Sigmoid colon (tissue), 4 donors: ENCODE measurements around the gene TVP23A.

Experiments
- CTCF ChIP-seq, 4 experiments: fragments of 450-650 bp in 3 of 4; fragments of 200-600 bp in 1 of 4; IDR thresholded peaks; one replicate each; pipeline ENCODE4 v1.5.1; 2016 to 2019; ENCODE audit warnings: antibody characterized with exemption in 4 of 4, mild to moderate bottlenecking in 3 of 4, moderate library complexity in 2 of 4
- EP300 ChIP-seq, 4 donors: sonication (generic); formaldehyde crosslinking; IDR thresholded peaks; one replicate each; pipeline ENCODE4 v1.6.1; 2017; ENCODE audit warnings: antibody characterized with exemption in 4 of 4
- POLR2A ChIP-seq, 2 donors: fragments of 450-650 bp; IDR thresholded peaks; one replicate each; pipeline ENCODE4 v1.6.1; 2016; ENCODE audit warnings: antibody characterized with exemption in 2 of 2, mild to moderate bottlenecking in 2 of 2, moderate library complexity in 2 of 2

- TF ChIP-seq POLR2A (IDR thresholded peaks at IDR 0.05): no peak
- TF ChIP-seq CTCF (IDR thresholded peaks at IDR 0.05): no peak
- no peak for TF ChIP-seq EP300 (IDR thresholded peaks at IDR 0.05)
Observed at GRCh38 chr16:10769381-10769780, 49.2 kb downstream of the TVP23A start.
